PC-3 (cell line): ENCODE data around the gene BCL2L11. TPM values are rescaled to one million over a fixed set of nuclear protein-coding genes. Genes with fewer than 3 reads are reported as not detected.
A peak's percentile ranks its signal among the peaks of the same experiment; 100 is the strongest.

Experiments used
- ATAC-seq: fragments of 200-7000 bp; cut with Tn5 transposase; 2 replicates; pipeline ENCODE4 v1.9.1; 2020; ENCODE audit warnings: mild to moderate bottlenecking, moderate library complexity
- BruUV-seq: library from RNA; stranded (reverse); fragments of 400-500 nt; replicated peaks from 2 replicates; lab custom pipeline; 2021; lab: Mats Ljungman, UMichigan
- CTCF ChIA-PET: fragments of 300-600 bp; sonication (Branson Sonifier 250); formaldehyde crosslinking; loops from one replicate; lab custom pipeline; 2022; ENCODE audit warnings: antibody characterized with exemption; lab: Charles Lee
- POLR2A ChIA-PET: fragments of 300-600 bp; sonication (Branson Sonifier 250); formaldehyde crosslinking; loops from one replicate; lab custom pipeline; 2022; ENCODE audit warnings: antibody characterized with exemption; ENCODE audit not compliant: unreplicated experiment; lab: Charles Lee
- DNase-seq: peaks from one replicate; pipeline ENCODE4 v3.0.0-alpha.2; 2015
- H2AFZ ChIP-seq: fragments of 300-600 bp; sonication (generic); 2 replicates; pipeline ENCODE4 v1.6.0; 2016; ENCODE audit warnings: antibody characterized with exemption, low read length
- H3F3A ChIP-seq: fragments of 300-600 bp; sonication (generic); one replicate; pipeline ENCODE4 v1.6.0; 2017; ENCODE audit warnings: antibody characterized with exemption, low read length, control low read depth, mild to moderate bottlenecking; ENCODE audit not compliant: unreplicated experiment
- H3K27ac ChIP-seq: fragments of 300-600 bp; sonication (generic); 2 replicates; pipeline ENCODE4 v1.5.1; 2016; ENCODE audit warnings: mild to moderate bottlenecking, low read length
- H3K27me3 ChIP-seq: fragments of 300-600 bp; sonication (generic); 2 replicates; pipeline ENCODE4 v1.6.1; 2016; ENCODE audit warnings: low read length, mixed read lengths
- H3K36me3 ChIP-seq: fragments of 300-600 bp; sonication (generic); 2 replicates; pipeline ENCODE4 v1.6.1; 2016; ENCODE audit warnings: low read depth, mixed run types, low read length, mixed read lengths
- H3K4me1 ChIP-seq: fragments of 300-600 bp; sonication (generic); 2 replicates; pipeline ENCODE4 v1.5.1; 2016; ENCODE audit warnings: low read length; ENCODE audit not compliant: insufficient read depth
- H3K4me2 ChIP-seq: fragments of 300-600 bp; sonication (generic); 2 replicates; pipeline ENCODE4 v1.6.0; 2016; ENCODE audit warnings: low read length
- H3K4me3 ChIP-seq: fragments of 300-600 bp; sonication (generic); 2 replicates; pipeline ENCODE4 v1.5.1; 2016; ENCODE audit warnings: mild to moderate bottlenecking, low read length, mixed read lengths
- H3K79me2 ChIP-seq: fragments of 300-600 bp; sonication (generic); 2 replicates; pipeline ENCODE4 v1.6.1; 2017; ENCODE audit warnings: low read length, mixed read lengths
- H3K9ac ChIP-seq: fragments of 300-600 bp; sonication (generic); 2 replicates; pipeline ENCODE4 v1.6.0; 2016; ENCODE audit warnings: mild to moderate bottlenecking, low read length
- H3K9me2 ChIP-seq: fragments of 300-600 bp; sonication (generic); replicated peaks from 2 replicates; pipeline ENCODE4 v1.6.1; 2016; ENCODE audit warnings: mixed run types, low read length, mixed read lengths
- H3K9me3 ChIP-seq: fragments of 300-600 bp; sonication (generic); 2 replicates; pipeline ENCODE4 v1.6.1; 2016; ENCODE audit warnings: low read length, mixed read lengths
- H4K20me1 ChIP-seq: fragments of 300-600 bp; sonication (generic); 2 replicates; pipeline ENCODE4 v1.6.1; 2016; ENCODE audit warnings: low read length, mixed read lengths
- CTCF ChIP-seq: fragments of 300-600 bp; sonication (generic); conservative IDR thresholded peaks from 2 replicates; pipeline ENCODE4 v1.5.1; 2017; ENCODE audit warnings: antibody characterized with exemption, low read depth, mild to moderate bottlenecking, low read length
- EZH2 ChIP-seq: fragments of 300-600 bp; sonication (generic); IDR thresholded peaks from one replicate; pipeline ENCODE4 v1.6.1; 2017; ENCODE audit warnings: antibody characterized with exemption, mild to moderate bottlenecking, low read length; ENCODE audit not compliant: unreplicated experiment
- EZH2phosphoT487 ChIP-seq: fragments of 300-600 bp; sonication (generic); IDR thresholded peaks from 2 replicates; pipeline ENCODE4 v1.6.1; 2018; ENCODE audit warnings: mild to moderate bottlenecking, antibody characterized with exemption, low read length, borderline replicate concordance
- intact Hi-C: fragments of 100-400 bp; cut with micrococcal nuclease; formaldehyde crosslinking; loops from 2 replicates; pipeline ENCODE4 v1.9.0; 2023
- total RNA-seq: library from RNA; depleted of rRNA; stranded (reverse); fragments of >200 nt; gene quantifications from 2 replicates; pipeline ENCODE4 v1.2.3, GENCODE V29; 2014

Gene BCL2L11
- total RNA-seq, 1 experiment from 2014 or later: 11.3 TPM

GRCh38 chr2:111108745-111109271 lies 11.9 kb upstream of the BCL2L11 start:
- BruUV-seq: no TSS peak

GRCh38 chr2:111111101-111111755 lies 9.5 kb upstream of the BCL2L11 start:
- no peak for DNase-seq
- no peaks in the 10 kb centered on the region for H3K36me3 ChIP-seq
- intact Hi-C loops: no loop called here
- ATAC-seq: no peak
- no peaks in the 10 kb centered on the region for H4K20me1 ChIP-seq
- no peak overlapping the region for H3K27ac ChIP-seq
- no peaks in the 10 kb centered on the region for H3K9me2 ChIP-seq
- no peak overlapping the region for H3K4me3 ChIP-seq
- H3K27me3 ChIP-seq: no peaks in the 10 kb centered on the region
- no peaks in the 10 kb centered on the region for H3F3A ChIP-seq
- ChIA-PET POLR2A (no interaction called here), CTCF (interaction anchor here (0.7 kb wide), 1 partner anchor 80 kb away, joined by 3 read pairs; no protein-coding TSS in a partner anchor)
- TF ChIP-seq EZH2phosphoT487 (no peak), EZH2 (no peak), CTCF (no peak)
- H3K9ac ChIP-seq: no peak overlapping the region
- no peaks in the 10 kb centered on the region for H3K9me3 ChIP-seq
- H3K79me2 ChIP-seq: no peaks in the 10 kb centered on the region
- BruUV-seq: no TSS peak
- peaks cover 24% of the 10 kb centered on the region for H3K4me1 ChIP-seq
- H3K4me2 ChIP-seq: no peak overlapping the region
- no peak overlapping the region for H2AFZ ChIP-seq

More at GRCh38 chr2:111108745-111109271, 11.9 kb upstream of the BCL2L11 start:
- no peak for TF ChIP-seq CTCF
- TF ChIP-seq EZH2: no peak
- TF ChIP-seq EZH2phosphoT487: no peak
- H4K20me1 ChIP-seq: no peaks in the 10 kb centered on the region
- ATAC-seq (peak; percentile 96), DNase-seq (peak; percentile 84)
- H3K9me2 ChIP-seq: no peaks in the 10 kb centered on the region
- H3K4me2 ChIP-seq: peak overlapping the region; percentile 70
- no peak overlapping the region; the same call in 1 of the 2 replicates for H3K9ac ChIP-seq
- no peaks in the 10 kb centered on the region for H3K79me2 ChIP-seq
- peak overlapping the region; percentile 59 for H3K27ac ChIP-seq
- H3K27me3 ChIP-seq: no peaks in the 10 kb centered on the region
- H3F3A ChIP-seq: no peaks in the 10 kb centered on the region
- no peak overlapping the region for H3K4me3 ChIP-seq
- H2AFZ ChIP-seq: no peak overlapping the region
- peaks cover 24% of the 10 kb centered on the region for H3K4me1 ChIP-seq
- ChIA-PET POLR2A (no interaction called here), CTCF (no interaction called here)
- no peaks in the 10 kb centered on the region for H3K36me3 ChIP-seq
- intact Hi-C loops: no loop called here
- no peaks in the 10 kb centered on the region for H3K9me3 ChIP-seq

- Histone ChIP-seq H4K20me1 (no peaks in the 10 kb centered on the region), H3K9ac (no peak overlapping the region), H3K4me1 (peaks cover 16% of the 10 kb centered on the region), H3K79me2 (no peaks in the 10 kb centered on the region), H3K9me2 (no peaks in the 10 kb centered on the region), H3K36me3 (no peaks in the 10 kb centered on the region), H3K4me3 (no peak overlapping the region), H3K27me3 (no peaks in the 10 kb centered on the region), H3K4me2 (no peak overlapping the region), H3F3A (no peaks in the 10 kb centered on the region), H3K9me3 (no peaks in the 10 kb centered on the region), H2AFZ (no peak overlapping the region), H3K27ac (no peak overlapping the region)
- ATAC-seq: no peak
- TF ChIP-seq CTCF: no peak
- no peak for TF ChIP-seq EZH2phosphoT487
- TF ChIP-seq EZH2: no peak
- POLR2A ChIA-PET: no interaction called here
- intact Hi-C loops: no loop called here
- no peak for DNase-seq
- CTCF ChIA-PET: no interaction called here
- no TSS peak for BruUV-seq
These were observed 6.9 kb upstream of the BCL2L11 start for GRCh38 chr2:111113838-111114237.
